GM18873 (cell line): ENCODE data around the gene TDRKH.

Experiments
- ATAC-seq: cut with Tn5 transposase; IDR thresholded peaks from one replicate; pipeline ENCODE4 v1.9.1; 2021; ENCODE audit warnings: mild to moderate bottlenecking, moderate library complexity, moderate number of reproducible peaks; ENCODE audit not compliant: unreplicated experiment, low FRiP score

The TDRKH gene, protein sequence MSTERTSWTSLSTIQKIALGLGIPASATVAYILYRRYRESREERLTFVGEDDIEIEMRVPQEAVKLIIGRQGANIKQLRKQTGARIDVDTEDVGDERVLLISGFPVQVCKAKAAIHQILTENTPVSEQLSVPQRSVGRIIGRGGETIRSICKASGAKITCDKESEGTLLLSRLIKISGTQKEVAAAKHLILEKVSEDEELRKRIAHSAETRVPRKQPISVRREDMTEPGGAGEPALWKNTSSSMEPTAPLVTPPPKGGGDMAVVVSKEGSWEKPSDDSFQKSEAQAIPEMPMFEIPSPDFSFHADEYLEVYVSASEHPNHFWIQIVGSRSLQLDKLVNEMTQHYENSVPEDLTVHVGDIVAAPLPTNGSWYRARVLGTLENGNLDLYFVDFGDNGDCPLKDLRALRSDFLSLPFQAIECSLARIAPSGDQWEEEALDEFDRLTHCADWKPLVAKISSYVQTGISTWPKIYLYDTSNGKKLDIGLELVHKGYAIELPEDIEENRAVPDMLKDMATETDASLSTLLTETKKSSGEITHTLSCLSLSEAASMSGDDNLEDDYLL

DNA sequence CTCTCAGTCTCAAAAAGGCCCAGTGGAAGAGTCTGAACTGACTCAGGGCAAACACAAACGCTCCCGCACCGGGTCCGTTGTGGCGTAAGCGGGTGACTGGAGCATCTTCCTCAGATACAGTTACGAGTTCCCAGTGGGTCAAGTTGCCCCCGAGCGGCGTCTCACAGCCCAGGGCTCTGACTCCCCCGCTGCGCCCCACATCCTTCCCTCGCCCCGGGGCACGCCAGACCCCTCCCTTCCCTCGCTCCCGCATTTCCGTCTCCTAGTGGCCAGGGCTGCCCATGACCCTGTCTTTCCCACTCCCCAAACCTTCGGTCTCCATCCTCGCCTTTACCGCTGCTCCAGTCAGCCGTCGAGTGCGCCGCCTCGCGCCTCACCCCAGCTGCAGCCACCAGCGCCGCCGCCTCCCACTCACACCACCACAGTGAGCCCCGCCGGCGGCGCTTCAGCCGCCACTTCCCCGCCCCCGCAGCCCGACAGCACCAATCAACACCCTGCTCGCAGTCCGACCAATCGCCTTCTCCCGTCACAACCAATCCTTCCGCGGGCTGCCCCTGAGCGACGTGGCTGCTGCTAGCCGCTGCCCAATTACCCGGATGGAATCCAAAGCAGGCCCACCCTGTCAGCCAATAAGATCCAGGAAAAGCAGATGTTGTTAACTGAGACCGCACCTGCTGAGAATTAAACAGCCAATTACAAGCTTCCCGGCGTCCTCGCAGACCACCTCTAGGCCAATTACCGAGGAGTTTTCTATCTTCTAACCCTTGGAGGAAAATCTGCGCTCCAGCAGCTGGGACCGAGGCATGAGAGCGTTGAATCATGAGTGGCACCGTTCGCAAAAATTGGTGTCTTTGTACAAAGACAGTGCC is at the start of gene TDRKH:
Gene TDRKH (minus strand): TSS at position 430 of the 869 bp plus-strand sequence. CDS start 7,478 bp downstream, outside the sequence.
- ATAC-seq = peak; percentile 92

DNA sequence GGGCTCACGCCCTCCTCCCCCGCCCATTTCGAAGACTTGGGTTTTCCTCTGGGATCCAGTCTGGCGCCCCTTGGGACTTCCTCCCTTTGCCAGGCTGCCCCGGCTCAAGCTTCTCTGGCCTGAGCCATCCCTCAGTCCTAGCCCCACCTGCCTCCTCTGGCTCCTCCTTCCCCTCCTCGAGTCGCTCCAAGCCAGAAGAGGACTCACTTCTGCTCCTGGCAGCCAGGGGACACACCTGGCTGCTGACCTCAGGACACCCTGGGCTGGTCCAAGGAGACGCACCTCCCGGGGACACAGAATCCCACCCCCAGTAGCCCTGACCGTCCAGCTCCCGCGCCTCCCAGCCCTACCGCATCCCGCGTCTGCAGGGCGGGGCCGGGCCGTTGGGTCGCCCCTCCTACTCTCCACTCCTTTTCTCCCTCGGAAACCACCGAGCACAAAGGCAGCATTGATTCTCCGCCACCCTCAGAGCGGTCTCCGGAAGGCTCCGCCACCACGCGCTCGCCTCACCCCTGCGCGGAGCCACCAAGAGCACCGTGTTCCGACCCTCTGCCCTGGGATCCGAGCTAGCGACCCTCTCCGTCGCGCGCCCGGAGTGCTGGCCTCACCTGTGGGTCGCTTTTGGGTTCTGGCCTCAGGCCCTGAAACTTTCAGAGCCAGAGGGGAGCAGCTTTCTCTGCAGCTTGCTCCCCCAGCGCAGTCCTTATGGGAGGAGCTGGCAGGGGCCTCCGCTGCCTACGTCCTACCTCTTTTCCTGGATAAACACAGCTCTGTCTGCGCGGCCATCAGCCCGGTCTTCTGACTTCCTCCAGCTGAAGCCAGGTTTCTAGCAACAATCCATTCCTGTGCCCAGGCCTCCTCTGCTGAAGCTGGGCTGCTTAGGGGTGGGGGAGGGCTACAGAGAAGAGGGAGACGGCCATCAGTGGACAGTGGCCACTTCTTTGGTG is 49.4 kb upstream of the TDRKH start, which contains the start of gene C2CD4D:
Gene C2CD4D (minus strand): TSS at position 364 of the 947 bp plus-strand sequence. CDS start 831 bp downstream, outside the sequence.
- no peak for ATAC-seq

DNA sequence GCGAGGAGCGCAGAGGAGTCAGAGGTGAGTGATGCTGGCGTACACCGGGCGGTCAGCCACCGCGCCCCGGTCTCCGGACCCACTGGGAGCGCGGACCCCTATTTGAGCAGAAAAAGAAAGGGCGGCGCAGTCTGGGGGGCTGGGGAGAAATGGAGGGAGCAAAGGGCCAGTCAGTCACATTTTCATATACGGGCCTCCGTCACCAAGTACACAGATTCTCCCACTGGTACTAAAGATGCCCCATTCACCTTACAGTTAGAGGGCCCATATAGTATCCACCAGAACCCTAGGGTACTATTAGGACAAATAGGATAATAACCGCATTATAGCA is 48.7 kb upstream of the TDRKH start:
- ATAC-seq = no peak

DNA sequence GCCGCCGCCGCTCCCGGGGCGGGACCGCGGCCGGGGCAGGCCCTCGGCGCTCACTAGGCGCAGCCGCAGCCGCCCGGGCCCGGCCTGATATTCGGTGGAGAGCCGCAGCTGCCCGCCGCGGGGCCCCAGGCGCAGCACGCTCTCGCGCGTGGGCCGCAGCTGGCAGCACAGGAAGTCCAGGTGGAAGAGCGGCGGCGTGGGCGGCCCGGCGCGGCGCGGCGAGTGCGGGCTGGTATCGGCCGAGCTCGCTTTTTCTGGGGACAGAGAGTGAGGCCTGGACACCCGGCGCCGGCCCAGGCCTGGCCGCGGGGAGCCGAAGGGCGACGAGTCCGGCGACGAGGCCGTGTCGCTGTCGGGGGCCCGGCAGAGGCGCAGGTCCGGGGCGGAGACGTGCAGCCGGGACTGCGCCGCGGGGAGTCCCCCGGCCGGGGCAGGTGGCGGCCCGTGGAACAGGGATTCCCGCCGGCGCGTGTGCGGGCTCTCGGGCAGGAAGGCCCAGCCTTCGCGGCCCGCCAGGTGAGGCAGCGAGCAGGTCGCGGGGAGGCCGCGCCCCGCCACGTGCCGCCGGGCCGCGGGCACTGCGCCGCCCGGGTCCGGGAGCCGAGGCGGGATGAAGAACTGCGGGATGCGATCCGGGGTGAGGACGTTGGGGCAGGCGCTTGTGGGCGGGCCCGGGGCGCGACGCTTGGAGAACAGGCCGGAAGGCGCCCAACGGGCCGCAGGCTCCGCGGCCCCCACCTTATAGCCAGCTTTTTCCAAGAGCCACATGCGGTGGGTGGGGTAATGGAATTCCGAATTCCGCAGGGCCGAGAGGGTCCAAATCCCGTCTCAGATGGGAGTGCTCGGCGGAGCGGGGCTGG is 48.2 kb upstream of the TDRKH start:
- ATAC-seq = no peak

DNA sequence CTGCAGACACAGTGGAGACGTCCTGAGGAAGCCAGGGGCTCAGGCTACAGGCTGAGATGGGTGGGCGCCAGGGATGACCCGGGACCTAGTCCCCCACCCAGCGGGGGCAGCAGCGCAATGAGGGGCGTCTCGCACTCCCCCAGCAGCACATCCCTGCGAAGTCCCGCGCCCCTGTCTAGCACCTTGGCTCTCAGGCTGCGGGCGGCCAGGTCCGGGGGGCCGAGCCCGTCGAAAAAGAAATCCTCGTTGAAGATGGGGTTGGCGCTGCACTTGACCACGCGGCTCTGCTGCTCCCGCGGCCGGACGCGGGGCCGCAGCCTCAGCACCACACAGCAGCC is 47.6 kb upstream of the TDRKH start:
- no peak for ATAC-seq

DNA sequence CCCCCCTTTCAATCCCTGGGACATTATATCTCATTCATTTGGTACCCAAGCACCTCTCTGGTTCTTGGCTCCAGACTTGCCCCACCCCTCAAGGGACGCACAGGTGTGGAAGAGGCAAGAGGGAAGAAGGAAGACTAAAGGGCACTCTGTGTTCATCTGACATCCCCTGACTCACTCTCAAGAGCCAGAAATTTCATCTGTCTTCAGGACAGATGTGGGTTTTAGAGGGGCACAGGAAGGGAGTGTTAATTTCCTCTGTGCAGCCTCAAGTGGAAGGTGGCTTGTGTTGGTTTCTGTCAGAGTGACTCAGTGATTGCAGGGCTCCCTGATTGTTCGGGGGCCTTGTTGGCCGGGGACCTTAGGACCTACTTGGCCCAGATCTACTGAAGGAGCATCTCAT is 46.9 kb upstream of the TDRKH start:
- no peak for ATAC-seq

DNA sequence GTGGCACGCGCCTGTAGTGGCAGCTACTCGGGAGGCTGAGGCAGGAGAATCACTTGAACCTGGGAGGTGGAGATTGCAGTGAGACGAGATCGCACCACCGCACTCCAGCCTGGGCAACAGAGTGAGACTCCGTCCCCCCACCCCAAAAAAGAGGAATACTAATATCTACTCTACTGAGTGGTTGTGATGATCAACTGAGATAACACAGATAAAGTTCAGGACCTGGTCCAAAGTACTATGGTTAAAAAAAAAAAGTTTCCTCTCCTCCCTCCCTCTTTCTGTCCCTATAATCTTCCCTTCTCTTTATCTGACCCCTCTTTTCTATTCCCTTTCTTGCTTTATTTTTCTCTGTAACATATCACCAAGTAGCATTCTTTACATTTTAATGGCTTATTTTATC is 45.3 kb upstream of the TDRKH start:
- no peak for ATAC-seq

DNA sequence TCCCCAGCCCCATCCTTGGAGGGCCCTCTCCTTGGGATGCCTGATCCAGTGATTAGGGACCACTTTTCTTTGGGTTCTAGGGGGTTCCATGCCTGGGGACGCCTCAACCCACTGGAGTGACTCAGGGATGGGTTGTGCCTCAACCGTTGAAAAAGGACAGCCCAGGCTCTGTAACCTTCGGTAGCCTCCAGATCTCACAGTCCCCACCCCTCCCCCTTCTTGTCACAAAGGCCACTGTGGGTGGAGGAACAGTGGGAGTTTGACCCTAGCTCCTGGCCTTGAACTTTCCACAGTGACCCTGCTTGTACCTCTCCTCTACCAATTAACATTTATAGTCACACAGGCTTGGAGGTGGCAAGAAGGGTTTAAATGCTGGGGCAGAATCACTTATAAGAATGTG is 43.9 kb upstream of the TDRKH start:
- no peak for ATAC-seq

DNA sequence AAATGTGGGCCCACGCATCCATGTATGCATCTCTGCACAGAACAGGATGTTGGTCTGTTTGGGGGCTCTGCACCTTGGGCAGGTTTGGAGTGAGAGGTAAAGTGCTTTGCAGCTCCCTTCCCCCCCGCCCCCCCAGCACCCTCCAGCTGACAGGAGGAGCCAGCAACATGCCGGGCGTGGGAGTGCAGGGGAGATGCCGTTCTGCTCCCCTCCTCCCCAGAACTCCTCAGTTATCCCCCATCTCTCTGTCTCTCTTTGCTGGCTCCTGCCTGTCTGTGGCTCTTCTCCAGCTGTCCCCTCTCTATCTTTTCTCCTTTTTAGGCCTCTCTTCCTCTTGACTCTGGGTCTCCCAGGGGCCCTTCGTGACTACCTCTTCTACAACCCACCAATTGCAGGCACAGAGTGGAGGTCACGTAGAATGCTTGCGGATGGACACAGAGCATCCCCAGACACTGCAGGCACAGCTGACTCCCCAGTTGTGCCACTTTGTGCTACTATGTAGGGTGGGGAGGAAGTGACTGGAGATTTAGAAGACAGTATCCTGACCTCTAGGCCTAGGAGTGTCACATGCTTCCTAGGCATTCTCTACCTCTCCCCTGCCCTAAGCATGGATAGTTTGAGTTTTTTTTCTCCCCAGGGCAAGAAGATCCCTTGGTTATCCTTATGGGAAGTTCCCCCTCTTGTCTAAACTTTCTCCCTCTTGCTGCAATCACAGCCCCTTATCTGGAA is 43.0 kb upstream of the TDRKH start:
- ATAC-seq = no peak

DNA sequence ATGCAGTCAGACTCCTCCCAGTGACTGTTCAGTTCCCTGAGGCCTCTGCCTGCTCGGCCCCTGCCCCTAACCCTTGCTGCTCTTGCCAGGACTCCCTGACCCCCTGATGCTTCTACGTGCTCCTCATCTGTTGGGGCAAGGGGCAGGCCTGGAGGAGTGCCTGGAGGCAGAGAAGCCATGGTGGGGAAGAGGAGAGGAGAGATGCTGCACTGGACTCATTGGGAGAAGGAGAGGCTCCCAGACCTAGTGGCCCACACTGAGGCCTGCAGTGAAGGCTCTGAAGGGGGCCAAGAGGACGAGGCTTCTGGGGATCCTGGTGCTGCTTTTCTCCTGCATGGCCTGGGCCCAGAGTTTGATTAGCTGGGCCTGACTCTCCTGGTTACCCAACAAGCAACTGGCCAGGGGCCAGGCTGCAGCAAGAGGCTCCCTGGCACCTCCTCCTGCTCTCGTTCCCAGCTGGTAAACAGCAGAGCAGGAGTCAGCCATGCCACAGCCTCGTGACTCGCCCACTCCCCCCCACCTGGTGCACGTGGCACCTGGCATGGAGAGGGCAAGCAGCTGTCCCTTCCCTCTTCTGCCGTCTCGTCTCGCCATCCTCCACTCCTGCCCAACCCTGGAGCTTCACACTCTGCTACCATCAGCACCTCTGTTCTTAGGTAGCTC is 42.1 kb upstream of the TDRKH start:
- ATAC-seq = no peak

DNA sequence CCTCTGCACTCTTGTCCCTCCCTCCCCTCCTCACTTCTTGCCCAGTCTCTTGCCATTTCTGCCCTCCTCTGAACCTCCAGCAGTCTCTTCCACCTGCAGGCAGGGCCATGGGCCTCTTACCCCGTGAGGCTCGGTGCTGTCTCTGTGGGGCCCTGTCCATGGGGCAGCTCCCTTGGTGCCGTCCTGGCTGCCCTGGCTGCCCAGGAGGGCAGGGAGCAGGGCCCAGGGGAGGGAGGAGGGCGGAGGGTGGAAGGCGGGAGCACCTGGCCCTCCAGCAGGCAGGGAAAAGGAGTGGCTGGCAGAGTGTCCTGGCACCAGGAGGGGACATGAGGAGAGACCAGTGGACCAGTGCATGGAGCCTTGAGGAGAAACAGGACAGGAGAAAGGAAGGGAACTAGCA is 41.3 kb upstream of the TDRKH start, which contains the start of gene RORC:
Gene RORC (minus strand): TSS at position 198 of the 400 bp plus-strand sequence. CDS start 38 bp downstream, at position 160.
- ATAC-seq = no peak

DNA sequence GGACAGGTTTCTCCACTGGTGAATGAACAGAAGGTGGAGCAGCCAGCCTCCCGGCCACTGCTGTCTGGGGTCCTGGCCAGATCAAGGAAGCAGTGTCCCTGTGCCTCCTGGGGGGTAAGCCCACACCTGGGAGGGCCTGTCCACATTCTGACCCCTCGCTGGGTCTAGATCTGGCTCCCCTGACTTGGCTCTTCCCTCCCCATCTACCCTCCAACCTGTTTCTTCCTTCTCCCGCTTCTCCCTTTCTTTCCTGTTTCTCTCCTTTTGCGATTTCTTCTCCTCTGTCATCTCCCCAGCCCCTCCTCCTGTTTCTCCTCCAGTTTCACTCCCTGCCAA is 40.9 kb upstream of the TDRKH start:
- no peak for ATAC-seq

DNA sequence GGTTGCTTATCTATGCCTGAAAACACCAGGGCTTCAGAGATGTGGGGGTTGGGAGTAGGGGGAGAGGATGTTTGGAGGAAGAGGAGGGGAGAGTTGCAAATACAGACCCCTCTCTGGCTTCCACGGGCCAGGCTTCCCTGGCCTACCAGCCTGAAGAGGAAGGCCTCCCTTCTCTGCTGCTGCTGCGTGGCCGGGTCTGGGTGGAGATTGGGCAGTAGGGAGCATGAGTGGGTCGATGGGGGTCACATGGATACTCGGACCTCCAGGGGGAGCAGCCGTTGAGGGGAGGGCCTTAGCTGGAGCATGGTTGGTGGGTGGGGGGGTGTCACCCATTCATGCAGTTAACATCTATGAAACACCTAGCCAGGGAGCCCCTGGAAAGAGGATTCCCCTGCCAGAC is 39.8 kb upstream of the TDRKH start:
- no peak for ATAC-seq

DNA sequence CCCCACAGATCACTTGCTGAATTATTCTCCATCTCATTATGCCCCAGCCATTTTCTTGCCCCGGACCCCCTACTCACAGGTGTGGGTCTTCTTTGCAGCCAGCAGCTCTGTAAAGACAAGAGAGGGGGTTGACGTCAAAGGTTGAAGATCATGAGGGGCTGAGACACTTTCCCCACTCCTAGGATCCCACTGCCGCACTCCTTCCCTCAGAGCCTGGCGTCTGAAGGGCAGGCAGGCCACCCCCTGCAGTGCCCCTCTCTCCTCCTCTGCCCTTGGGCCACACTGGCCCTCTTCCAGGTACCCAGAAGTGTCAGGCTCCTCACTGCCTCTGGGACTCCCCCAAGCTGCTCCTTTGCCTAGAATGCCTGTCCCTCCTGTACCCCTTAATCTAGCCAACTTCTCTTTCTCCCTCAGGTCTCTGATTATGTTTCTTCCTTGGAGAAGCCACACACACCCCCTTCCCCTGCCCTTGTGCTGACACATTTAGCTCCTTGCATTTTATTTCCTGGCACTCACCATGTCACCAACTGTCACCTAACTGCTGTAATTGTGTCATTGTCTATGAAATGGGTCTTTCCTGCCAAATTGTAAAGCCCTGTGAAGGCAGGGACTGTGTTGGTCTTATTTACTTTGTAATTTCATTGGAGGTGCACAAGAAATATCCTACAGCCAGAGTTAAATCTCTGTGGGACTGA is 39.2 kb upstream of the TDRKH start:
- ATAC-seq = no peak

DNA sequence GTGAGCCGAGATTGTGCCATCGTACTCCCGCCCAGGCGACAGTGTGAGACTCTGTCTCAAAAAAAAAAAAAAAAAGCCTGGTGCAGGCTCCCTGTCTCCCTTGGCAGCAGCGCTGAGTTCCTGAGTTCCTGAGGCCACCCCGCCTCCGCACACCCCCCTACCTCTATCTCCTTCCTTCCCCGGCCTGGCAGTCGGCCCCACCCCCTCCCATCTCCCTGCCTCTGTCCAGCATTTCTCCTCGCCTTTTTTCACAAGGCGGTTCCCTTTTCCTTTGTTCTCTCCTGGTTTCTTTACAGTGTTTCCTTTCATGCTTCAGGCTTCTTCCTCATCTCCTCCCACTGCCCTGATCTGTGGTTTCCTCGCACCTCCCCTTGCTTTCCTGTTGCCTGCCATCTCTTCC is 38.6 kb upstream of the TDRKH start:
- no peak for ATAC-seq

DNA sequence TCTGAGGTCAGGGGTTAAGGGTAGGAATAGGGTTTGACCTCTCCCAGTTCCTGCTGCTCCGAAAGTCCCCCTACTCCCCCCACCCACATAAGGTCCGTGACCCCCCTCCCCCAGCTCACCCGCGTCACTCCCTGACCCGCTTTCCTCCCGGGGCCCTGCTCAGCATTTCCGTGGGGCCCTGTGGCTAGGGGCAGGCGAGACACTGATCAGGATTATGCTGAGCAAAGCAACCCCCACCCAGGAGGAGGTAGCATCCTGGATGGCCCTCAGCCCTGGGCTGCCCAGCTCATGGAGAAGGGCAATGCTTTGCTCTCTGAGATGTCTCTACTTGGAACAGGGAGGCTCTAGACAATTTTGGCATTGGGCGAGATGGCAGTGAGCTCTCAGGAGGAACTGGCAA is 37.6 kb upstream of the TDRKH start:
- no peak for ATAC-seq

DNA sequence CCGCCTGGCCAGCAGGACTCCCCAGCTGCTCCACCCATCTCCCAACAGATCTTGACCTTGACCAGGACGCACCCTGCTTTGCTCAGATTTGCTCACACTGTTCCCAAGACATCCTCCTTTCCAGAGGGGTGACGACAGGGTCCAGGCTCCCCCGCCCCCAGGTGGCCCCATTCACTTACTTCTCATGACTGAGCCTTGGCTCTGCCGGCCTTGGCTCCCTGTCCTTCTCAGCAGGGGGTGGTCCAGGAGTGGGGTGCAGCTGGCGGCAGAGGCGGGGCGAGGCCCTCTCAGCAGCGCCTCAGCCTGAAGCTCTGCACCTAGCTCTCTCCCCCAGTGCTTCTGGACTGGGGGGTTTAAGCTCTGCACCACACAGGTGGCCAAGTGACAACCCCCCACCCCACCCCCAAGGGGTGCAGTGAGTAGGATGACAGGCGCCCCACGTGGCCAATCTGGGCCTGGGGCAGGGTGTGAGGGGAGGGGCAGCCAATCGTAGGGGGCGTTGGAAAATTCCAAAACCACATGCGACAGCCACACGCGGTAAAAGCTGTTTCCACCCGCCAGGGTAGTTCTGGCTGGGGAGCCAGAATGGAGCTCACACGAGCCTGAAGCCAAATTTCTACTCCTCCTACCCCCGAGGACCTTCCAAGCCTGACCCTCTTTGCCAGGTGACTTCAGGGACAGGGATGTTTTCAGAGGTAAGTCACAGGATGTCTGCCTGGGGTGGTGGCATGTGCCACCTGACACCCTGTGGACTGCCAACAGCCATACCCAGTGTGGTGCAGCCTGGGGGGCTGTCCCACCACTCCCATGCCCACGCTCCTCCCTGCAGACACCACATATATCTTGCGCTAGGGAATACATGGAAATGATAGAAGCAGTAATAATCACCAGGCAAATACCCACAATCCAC is 35.7 kb upstream of the TDRKH start:
- no peak for ATAC-seq
